Astrocyte of the spinal cord (primary cell): ENCODE results near the gene IFIT1B.

Source experiments
- DNase-seq: peaks from one replicate; pipeline ENCODE4 v3.0.0; 2011; ENCODE audit warnings: low read depth, low spot score
- H3K4me3 ChIP-seq: 2 replicates; pipeline ENCODE4 v1.5.1; 2011; ENCODE audit warnings: low read depth, mild to moderate bottlenecking, low read length, moderate library complexity
- in situ Hi-C: cut with HindIII; loops from 2 replicates; pipeline ENCODE4 v1.10.0; 2017; ENCODE audit warnings: low sequenced_read_pairs
- TF ChIP-seq, protein P1 (sequence below): IDR thresholded peaks from 2 replicates; pipeline ENCODE4 v1.5.1; 2012; ENCODE audit warnings: low read depth, mild to moderate bottlenecking, low read length, inconsistent platforms

The IFIT1B gene

DNA sequence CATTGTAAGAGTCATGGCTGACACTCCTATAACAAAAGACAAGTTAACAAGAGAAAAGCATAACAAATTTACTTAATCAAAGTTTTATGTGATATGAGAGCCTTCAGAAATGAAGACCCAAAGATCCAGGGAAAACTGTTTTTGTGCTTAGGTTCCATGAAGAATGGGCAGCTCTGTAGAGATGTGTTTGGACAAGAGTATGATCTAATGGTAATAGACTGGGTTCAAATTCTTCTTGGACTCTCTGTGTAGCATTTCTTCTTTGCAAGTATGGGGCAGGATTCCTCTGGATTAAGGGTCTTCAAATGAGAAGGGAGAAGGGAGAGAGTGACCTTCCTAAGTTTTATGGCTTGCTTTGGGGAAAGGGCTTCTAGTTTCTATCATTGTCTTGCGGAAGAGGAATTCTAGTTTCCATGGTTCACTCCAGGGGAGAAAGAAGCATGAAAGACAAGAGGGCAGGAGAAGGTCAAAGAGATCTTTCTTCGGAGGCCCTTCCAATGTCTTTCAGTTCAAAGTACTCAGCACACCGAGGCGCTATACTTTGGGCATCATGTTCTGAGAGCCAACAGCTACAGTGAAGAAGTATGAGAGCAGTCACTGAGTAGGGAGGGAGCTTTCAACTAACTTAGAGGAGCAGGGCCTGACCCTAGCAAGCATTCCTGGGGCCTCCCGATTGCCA lies 34.6 kb upstream of the IFIT1B start:
- DNase-seq: no peak
- in situ Hi-C loops: no loop called here
- no peak overlapping the region for H3K4me3 ChIP-seq
- TF ChIP-seq, protein P1, sequence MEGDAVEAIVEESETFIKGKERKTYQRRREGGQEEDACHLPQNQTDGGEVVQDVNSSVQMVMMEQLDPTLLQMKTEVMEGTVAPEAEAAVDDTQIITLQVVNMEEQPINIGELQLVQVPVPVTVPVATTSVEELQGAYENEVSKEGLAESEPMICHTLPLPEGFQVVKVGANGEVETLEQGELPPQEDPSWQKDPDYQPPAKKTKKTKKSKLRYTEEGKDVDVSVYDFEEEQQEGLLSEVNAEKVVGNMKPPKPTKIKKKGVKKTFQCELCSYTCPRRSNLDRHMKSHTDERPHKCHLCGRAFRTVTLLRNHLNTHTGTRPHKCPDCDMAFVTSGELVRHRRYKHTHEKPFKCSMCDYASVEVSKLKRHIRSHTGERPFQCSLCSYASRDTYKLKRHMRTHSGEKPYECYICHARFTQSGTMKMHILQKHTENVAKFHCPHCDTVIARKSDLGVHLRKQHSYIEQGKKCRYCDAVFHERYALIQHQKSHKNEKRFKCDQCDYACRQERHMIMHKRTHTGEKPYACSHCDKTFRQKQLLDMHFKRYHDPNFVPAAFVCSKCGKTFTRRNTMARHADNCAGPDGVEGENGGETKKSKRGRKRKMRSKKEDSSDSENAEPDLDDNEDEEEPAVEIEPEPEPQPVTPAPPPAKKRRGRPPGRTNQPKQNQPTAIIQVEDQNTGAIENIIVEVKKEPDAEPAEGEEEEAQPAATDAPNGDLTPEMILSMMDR: no peak

DNA sequence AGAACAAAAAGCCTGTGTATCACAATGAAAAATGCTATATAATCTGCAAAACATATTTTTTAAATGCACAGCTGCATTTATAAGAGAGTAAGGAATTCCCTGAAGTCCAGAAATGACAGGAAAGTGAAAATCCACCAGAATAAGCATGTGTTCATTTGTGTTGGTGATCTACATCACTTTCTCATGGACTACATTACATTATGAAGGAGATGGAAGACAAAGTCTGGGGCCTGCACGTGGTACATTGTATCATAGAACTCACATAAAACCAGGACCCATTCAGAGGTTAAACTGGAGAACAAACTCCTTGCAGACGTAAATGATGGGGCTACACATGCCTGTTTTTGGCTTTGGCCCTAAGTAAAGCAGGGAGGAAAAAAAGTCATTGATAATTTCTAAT lies 33.7 kb upstream of the IFIT1B start:
- TF ChIP-seq, protein P1: no peak
- no peak for DNase-seq
- no peak overlapping the region for H3K4me3 ChIP-seq
- in situ Hi-C loops: no loop called here

DNA sequence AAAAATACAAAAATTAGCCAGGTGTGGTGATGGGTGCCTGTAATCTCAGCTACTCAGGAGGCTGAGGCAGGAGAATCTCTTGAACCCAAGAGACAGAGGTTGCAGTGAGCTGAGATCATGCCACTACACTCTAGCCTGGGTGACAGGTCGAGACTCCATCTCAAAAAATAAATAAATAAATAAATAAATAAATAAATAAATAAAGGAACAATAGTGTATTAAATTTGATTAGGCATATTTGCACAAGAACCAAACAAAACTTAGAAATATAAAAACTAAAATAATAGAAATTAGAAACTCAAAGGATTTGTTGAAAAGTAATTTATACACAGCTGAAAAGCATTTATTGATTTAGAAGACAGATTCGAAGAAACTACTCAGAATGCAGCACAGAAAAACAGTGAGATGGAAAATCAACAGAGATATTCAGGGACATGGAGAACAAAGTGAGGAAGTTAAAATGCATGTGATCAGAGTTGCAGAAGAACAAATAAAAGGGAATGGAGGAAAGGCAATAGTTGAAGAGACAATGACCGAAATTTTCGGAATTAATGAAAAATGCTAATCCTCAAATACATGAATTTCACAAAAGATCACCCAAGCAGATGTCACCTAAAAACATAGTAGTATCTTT lies 32.4 kb upstream of the IFIT1B start:
- in situ Hi-C loops: no loop called here
- no peak for DNase-seq

GRCh38 chr10:89346405-89347254 lies 31.2 kb upstream of the IFIT1B start:
- in situ Hi-C loops: no loop called here
- TF ChIP-seq, protein P1: no peak
- H3K4me3 ChIP-seq: no peak overlapping the region
- DNase-seq: no peak

More for the DNA sequence above, 32.4 kb upstream of the IFIT1B start:
- TF ChIP-seq, protein P1: no peak
- H3K4me3 ChIP-seq: no peak overlapping the region

DNA sequence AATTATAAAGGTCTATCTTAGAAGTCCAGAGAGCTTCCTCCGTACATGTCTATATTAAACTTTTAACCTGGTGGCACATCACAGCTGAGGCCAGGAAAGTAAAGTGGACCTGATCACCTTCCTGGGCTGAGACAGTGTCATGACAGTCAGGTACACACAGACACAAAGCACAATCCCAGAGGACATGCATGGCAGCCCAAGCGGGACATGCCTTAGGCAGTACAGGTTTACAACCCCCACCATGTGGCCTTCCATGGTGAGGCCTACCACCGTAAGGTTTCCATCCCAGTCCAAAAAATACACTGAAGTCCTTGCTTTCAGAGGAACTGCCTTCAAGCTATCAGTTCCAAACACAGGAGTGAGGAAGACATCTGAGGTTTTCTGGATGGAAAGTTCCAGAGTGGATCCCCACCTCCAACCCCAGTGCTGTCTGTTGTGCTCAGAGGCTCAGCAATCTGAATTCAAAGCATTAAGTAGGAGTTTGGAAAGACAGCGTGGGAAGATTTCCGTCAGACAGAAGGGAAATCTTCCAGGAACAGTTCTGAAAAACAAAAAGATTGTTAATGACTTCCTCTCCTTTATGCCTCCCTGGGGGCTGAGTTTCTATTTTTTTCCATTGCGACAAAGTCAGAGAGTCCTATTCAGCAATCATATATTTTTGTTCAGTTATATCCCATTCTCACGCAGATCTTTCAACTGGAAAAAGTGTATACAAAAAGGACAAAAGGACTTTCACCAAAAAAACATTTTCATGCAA lies 30.0 kb upstream of the IFIT1B start:
- TF ChIP-seq, protein P1: no peak
- no peak for DNase-seq
- in situ Hi-C loops: no loop called here
- no peak overlapping the region for H3K4me3 ChIP-seq

DNA sequence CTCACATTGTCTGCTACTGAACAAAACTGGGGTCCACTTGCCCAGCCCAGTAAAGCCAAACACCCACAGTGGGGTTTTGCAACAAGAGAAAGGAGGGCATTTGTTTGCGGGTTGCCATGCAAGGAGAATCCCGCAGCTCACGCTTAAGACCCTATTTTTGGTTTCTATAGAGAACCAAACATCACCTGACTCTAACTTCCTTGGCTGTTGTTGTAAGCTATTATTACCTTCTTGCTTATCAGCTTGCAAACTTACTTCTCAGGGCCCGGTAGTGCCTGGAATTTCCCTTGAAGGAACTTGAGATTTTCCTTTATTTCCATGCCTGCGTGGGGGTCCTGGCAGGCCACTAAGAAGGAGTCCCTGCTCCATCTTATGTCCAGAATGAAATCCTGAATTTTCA lies 29.4 kb upstream of the IFIT1B start:
- TF ChIP-seq, protein P1: no peak
- in situ Hi-C loops: no loop called here
- no peak for DNase-seq
- no peak overlapping the region for H3K4me3 ChIP-seq
